ENCODE measurements around the gene TLE5. TPM values are rescaled to one million over a fixed set of nuclear protein-coding genes. Genes with fewer than 3 reads are reported as not detected.

TLE5 gene
- total RNA-seq, 1 experiment from 2014 or later: 360 TPM

DNA sequence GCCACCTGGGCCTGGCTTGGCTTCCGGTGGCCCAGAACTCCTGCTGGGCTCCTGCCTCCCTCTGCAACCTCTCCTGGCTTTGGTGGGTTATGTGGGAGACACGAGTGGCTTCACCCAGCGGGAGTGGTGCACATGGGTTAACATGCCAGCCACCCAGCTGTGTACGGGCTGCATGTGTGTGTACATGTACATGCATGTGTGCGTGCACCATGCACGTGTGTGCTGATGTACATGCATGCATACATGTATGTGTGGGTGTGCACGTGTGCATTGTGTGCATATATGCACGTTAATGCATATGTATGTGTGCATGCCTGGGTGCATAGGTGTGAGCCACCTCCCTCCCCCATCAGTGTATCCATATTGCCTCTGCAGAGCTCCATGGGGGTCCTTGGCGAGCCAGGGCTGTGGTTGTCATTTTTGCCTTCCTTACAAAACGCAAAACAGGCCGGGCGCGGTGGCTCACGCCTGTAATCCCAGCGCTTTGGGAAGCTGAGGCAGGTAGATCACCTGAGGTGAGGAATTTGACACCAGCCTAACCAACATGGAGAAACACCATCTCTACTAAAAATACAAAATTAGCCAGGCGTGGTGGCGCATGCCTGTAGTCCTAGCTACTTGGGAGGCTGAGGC is 44.3 kb upstream of the TLE5 start:
- no peak for TF ChIP-seq EZH2 (IDR thresholded peaks at IDR 0.05; ENCODE audit: borderline replicate concordance, low read depth, low read length, poor library complexity, severe bottlenecking)
- TF ChIP-seq, protein P1, sequence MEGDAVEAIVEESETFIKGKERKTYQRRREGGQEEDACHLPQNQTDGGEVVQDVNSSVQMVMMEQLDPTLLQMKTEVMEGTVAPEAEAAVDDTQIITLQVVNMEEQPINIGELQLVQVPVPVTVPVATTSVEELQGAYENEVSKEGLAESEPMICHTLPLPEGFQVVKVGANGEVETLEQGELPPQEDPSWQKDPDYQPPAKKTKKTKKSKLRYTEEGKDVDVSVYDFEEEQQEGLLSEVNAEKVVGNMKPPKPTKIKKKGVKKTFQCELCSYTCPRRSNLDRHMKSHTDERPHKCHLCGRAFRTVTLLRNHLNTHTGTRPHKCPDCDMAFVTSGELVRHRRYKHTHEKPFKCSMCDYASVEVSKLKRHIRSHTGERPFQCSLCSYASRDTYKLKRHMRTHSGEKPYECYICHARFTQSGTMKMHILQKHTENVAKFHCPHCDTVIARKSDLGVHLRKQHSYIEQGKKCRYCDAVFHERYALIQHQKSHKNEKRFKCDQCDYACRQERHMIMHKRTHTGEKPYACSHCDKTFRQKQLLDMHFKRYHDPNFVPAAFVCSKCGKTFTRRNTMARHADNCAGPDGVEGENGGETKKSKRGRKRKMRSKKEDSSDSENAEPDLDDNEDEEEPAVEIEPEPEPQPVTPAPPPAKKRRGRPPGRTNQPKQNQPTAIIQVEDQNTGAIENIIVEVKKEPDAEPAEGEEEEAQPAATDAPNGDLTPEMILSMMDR (conservative IDR thresholded peaks at IDR 0.05; ENCODE audit: low read depth, low read length): no peak
- POLR2A ChIA-PET (ENCODE audit: low non-redundant PET): no interaction called here
- CTCF ChIA-PET: no interaction called here
- intact Hi-C loops (cut with micrococcal nuclease; ENCODE audit: unreplicated experiment): no loop called here
- Histone ChIP-seq H3K27me3 (replicated peaks; ENCODE audit: insufficient read depth, low read depth, low read length, poor library complexity) (no peaks in the 10 kb centered on the region), H3K27ac (ENCODE audit: low read depth, low read length, poor library complexity, severe bottlenecking) (no peak overlapping the region), H3K4me1 (ENCODE audit: insufficient read depth, low read length, poor library complexity, severe bottlenecking) (no peaks in the 10 kb centered on the region), H3K36me3 (ENCODE audit: insufficient read depth, low read length, poor library complexity, severe bottlenecking) (no peaks in the 10 kb centered on the region), H3K4me3 (ENCODE audit: low read depth, low read length, poor library complexity, severe bottlenecking) (no peak overlapping the region), H3K9me3 (ENCODE audit: low read depth, low read length, poor library complexity, severe bottlenecking) (no peaks in the 10 kb centered on the region)
- BruUV-seq (replicated peaks): no TSS peak
- DNase-seq (ENCODE audit: low spot score): no peak

DNA sequence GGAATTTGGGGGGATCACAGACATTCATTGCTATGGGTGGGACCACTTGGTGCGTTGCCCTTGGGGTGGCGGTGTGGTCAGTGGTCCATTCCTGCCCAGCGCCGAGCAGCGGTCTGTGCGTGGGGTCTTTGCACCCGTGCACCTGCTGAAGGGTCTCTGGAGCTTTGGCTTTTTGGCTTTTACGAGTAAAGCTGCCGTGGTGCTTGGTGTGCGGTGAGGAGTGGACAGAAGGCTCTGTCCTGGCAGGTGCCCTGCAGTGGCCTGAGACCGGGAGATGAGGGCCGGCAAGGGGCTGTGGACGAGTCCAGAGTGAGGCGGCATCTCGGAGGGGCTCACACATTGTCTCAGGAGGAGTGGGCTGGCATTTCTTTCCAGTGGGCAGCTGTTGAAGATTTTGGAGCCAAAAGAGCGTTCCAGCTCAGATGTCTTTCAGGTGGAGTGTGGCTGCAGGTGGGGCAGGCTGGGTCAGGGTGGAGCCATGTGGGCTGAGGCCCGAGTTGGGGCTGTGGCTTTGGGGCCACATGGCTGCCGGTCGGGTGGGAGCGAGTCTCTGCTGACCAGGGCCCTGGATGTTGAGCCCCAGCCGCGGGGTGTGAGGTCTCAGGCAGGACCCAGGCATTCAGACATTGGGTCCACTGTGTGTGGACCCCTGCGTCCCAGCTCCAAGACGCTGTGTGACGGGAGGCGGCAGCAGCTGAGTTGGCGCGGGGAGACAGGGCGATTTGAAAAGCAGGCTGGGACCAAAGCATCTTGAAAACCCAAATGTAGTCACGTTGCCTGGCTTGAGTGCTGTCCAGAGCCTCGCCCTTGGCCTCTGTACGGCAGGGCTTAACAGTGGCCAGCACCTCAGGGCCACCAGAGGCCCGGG is 43.6 kb upstream of the TLE5 start:
- no TSS peak for BruUV-seq (replicated peaks)

DNA sequence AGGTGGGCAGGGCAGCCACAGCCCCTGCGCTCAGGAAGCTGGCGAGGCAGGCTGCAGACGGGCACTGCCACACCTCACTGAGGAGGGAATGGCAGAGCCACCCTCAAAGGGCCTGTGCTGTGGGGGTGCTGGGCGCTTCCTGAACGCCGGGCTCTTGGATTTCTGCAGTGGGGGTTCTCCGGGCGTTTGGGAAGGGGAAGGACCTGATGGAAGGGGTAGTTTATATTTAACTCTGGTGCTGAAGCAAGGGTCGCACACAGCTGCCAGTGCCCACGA is 42.4 kb upstream of the TLE5 start:
- ChIA-PET POLR2A (ENCODE audit: low non-redundant PET) (no interaction called here), CTCF (interaction anchor here (0.6 to 1.8 kb wide), 11 partner anchors 9 to 154 kb away, joined by 3 to 12 read pairs (median 6); no protein-coding TSS in a partner anchor)
- H3K4me1 ChIP-seq (ENCODE audit: insufficient read depth, low read length, poor library complexity, severe bottlenecking): no peaks in the 10 kb centered on the region
- no peak for DNase-seq (ENCODE audit: low spot score)
- no peaks in the 10 kb centered on the region for H3K36me3 ChIP-seq (ENCODE audit: insufficient read depth, low read length, poor library complexity, severe bottlenecking)
- no peak overlapping the region for H3K27ac ChIP-seq (ENCODE audit: low read depth, low read length, poor library complexity, severe bottlenecking)
- no peaks in the 10 kb centered on the region for H3K9me3 ChIP-seq (ENCODE audit: low read depth, low read length, poor library complexity, severe bottlenecking)
- no peaks in the 10 kb centered on the region for H3K27me3 ChIP-seq (replicated peaks; ENCODE audit: insufficient read depth, low read depth, low read length, poor library complexity)
- H3K4me3 ChIP-seq (ENCODE audit: low read depth, low read length, poor library complexity, severe bottlenecking): no peak overlapping the region
- intact Hi-C loops (cut with micrococcal nuclease; ENCODE audit: unreplicated experiment): no loop called here
- BruUV-seq (replicated peaks): no TSS peak
- TF ChIP-seq, protein P1 (conservative IDR thresholded peaks at IDR 0.05; ENCODE audit: low read depth, low read length): no peak
- TF ChIP-seq EZH2 (IDR thresholded peaks at IDR 0.05; ENCODE audit: borderline replicate concordance, low read depth, low read length, poor library complexity, severe bottlenecking): no peak

More for the DNA sequence above, 43.6 kb upstream of the TLE5 start:
- no peak overlapping the region for H3K4me3 ChIP-seq (ENCODE audit: low read depth, low read length, poor library complexity, severe bottlenecking)
- no peaks in the 10 kb centered on the region for H3K4me1 ChIP-seq (ENCODE audit: insufficient read depth, low read length, poor library complexity, severe bottlenecking)
- POLR2A ChIA-PET (ENCODE audit: low non-redundant PET): no interaction called here
- H3K27me3 ChIP-seq (replicated peaks; ENCODE audit: insufficient read depth, low read depth, low read length, poor library complexity): no peaks in the 10 kb centered on the region
- H3K9me3 ChIP-seq (ENCODE audit: low read depth, low read length, poor library complexity, severe bottlenecking): no peaks in the 10 kb centered on the region
- no peak for DNase-seq (ENCODE audit: low spot score)
- CTCF ChIA-PET: interaction anchor here (0.8 kb wide), 1 partner anchor 26 kb away, joined by 4 read pairs; no protein-coding TSS in a partner anchor
- TF ChIP-seq EZH2 (IDR thresholded peaks at IDR 0.05; ENCODE audit: borderline replicate concordance, low read depth, low read length, poor library complexity, severe bottlenecking): no peak
- TF ChIP-seq, protein P1 (conservative IDR thresholded peaks at IDR 0.05; ENCODE audit: low read depth, low read length): no peak
- H3K36me3 ChIP-seq (ENCODE audit: insufficient read depth, low read length, poor library complexity, severe bottlenecking): no peaks in the 10 kb centered on the region
- H3K27ac ChIP-seq (ENCODE audit: low read depth, low read length, poor library complexity, severe bottlenecking): no peak overlapping the region
- intact Hi-C loops (cut with micrococcal nuclease; ENCODE audit: unreplicated experiment): no loop called here

Measured in A673 (cell line).